Hematopoietic multipotent progenitor cell (in vitro differentiated cells): ENCODE data around the gene KDM7A. TPM values are rescaled to one million over a fixed set of nuclear protein-coding genes. Genes with fewer than 3 reads are reported as not detected.
"Not testable (repeated sequence)": the region's sequence is repeated elsewhere in the genome, so short reads cannot be mapped to it uniquely, and the experiment has no call there.

ENCODE experiments used
- DNase-seq, 3 donors: peaks; one replicate each; pipeline ENCODE4 v3.0.0-alpha.2; 2011 to 2015; ENCODE audit warnings: low read depth in 2 of 3, low spot score in 2 of 3
- total RNA-seq: library from RNA; depleted of rRNA; stranded (reverse); fragments of >200 nt; gene quantifications from one replicate; pipeline ENCODE4 v1.2.3, GENCODE V29; 2012

KDM7A gene
- total RNA-seq, 1 donor, result 3.2 TPM

- DNase-seq, result no peak
These were observed 16.5 kb downstream of the KDM7A start for GRCh38 chr7:140160308-140160707.

DNA sequence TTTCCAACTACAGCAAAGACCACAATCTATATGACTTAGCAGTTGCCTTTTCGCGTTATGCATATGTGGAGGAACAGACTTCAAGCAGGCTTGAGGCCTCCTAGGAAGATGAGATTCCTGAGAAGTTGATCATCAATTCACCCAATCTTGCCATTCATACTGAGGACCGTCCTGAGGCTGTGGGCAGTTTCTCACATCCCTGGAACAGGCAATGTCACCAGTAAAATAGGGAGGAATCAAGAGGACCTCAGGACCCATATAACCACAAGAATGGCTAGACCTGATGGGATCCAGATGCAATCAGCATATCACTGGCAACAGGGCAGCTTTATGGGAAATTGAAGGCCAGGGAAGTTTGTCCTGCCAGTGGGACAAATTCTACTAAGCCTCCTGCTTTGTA is 17.3 kb downstream of the KDM7A start:
- DNase-seq, result no peak

- no peak for DNase-seq
These were observed 20.2 kb downstream of the KDM7A start for GRCh38 chr7:140156460-140157080.

DNA sequence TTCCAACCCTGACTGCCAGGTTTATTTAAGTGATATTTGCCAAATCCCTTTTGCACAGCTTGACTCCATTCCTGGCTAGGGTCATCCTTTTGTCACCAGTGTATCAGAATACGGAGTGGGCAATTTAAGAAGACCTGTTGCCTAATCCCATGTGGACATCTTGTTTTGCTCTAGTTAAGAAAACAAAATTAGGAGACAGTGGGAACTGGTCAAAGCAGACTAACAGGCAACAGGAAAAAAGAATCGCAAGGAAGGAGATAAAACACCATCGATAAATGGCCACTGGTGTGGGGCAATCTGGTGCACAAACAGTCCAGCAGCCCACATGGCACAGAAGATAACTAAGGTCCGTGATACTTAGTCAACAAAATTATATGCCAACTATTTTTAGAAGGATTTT is 21.4 kb downstream of the KDM7A start:
- DNase-seq, result no peak

DNA sequence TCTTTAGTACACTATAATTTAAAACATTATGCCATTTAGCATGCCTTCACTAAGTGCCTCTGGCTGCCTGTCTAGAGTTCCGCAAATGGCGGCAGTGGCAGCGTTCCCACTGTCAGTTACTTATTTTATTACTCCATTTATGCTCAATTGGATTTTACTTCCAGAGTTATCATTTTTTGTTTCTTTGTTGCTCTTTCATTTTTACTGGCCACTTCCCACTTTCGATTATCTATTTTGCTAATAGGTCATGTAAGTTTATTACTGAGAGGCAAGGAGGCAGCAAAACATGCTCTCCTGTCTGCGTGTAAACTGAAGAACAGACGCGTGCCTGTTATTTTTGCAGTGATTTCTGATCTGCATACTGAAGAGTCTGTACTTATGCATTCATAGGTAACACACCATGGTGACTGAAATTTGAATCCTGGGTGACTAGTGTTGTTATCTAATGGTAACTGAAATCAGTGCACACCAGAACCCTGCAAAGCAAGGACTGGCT is 23.1 kb downstream of the KDM7A start:
- DNase-seq, result no peak

GRCh38 chr7:140146574-140146973 is 30.2 kb downstream of the KDM7A start:
- DNase-seq, result no peak

DNA sequence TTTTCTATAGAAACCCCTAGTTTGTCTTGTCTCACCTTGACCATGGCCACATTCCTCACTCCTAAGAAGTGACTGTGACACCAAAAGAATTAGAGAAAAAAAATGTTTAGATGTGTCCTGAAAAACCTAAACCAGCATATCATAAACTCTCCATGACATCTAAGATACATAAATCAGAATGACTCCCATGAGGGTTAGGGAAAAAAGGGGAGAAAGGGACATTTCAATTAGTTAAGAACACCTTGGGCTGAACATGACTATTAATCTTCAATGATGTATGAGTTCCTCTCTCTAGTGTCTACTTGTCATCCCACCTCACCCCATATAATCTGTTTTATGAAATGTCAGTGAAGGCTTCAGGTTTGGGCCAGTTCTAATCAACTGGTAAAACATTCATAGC is 31.1 kb downstream of the KDM7A start:
- DNase-seq, result no peak

DNA sequence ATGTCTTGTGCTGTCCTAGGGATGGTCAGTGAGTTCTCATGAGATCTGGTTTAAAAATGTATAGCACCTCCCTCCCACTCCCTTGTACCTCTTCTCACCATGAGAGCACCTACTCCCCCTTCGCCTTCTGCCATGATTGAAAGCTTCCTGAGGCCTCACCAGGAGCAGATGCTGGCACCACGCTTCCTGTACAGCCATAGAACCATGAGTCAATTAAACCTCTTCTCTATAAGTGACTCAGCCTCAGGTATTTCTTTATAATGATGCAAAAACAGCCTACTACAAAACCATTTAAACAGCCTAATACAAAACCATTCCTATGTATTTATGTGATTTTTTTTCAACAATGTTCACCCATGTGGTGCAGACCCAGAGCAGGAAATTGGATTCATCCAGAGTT is 32.0 kb downstream of the KDM7A start:
- DNase-seq, result no peak

DNA sequence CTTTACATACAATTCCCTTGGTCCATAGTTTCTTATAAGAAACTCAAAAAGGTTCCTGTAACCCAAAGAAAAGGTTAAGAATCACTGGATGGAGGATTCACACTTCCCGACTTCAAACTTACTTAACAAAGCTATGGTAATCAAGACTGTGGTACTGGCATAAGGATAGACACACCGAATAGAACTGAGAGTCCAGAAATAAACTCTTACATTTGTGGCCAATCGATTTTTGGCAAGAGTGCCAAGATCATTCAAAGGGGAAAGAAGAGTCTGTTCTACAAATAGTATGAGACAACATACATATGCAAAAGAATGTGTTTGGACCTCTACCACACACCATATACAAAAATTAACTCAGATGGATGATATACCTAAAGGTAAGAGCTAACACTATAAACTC is 32.8 kb downstream of the KDM7A start:
- DNase-seq, result no peak

DNA sequence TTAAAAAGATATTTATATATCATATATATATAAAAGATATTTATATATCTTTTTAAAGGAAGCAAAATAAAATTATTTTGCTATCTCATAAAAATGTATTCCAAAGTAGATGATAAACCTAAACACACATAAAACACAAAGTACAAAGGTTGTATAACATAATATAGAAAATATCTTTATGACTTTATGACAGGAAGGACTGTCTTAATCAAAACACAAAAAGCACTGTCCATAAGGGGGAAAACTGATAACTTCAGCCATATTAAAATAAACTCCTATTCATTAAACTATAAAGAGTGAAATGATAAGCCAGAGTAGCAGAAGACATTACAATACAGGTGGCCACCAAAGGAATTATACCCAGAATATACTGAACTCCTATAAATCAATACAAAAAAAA is 34.8 kb downstream of the KDM7A start:
- no peak for DNase-seq

- no peak for DNase-seq
These were observed 35.5 kb downstream of the KDM7A start for GRCh38 chr7:140141256-140141655.

DNA sequence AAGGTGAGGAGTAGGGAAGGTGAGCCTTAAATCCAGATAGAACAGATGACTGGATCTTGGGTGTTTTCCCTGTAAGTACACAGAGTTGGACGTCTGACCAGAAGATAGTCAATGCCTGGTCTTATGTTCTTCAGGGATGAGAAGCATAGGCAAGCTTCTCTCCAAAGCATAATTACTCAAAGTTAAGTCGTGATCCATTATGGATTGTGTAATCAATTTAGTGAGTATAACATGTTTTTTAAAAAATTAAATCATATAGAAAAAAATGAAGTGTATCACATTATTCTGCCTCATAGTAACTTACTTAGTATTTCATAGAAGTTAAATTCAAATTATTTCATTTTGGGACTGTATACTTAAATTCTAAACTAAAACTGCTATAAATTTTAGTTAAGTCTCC is 39.7 kb downstream of the KDM7A start:
- DNase-seq, result no peak

- no peak for DNase-seq
These were observed 40.7 kb downstream of the KDM7A start for GRCh38 chr7:140136073-140136472.

GRCh38 chr7:140134039-140134438 is 42.7 kb downstream of the KDM7A start:
- DNase-seq, result no peak

DNA sequence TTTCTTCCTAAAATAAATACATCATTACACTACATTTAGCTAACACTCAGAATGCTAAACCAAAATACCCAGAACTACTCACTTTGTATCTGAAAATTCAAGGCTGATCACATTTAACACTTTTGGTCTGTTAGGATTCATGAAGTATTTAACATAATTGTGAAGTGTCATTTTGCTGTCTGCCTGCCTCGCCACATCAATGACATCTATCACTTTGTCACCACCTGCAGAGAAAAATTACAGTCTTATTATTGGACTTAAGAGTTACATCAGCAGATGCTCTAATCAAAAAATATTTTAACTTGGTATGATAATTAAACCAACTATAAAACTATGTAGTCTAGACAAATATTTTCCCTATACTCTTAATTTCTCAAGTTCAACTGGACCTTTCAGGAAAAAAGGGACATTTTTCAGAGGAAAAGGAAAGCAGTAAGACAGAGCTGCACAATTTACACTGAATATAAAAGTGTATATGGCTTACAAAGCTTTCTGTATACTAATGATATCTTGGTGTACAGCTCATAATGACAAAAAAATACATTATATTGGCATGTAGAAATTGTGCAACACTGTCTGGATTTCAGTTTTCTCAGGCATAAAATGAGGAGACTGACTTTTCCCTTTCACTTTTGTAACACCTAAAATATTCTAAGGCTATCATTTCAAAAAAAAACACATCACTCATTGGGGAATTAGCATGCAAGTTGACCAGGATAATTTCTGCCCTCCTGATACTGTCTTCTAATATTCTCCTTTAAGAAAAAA is 49.2 kb downstream of the KDM7A start:
- DNase-seq, result no peak

DNA sequence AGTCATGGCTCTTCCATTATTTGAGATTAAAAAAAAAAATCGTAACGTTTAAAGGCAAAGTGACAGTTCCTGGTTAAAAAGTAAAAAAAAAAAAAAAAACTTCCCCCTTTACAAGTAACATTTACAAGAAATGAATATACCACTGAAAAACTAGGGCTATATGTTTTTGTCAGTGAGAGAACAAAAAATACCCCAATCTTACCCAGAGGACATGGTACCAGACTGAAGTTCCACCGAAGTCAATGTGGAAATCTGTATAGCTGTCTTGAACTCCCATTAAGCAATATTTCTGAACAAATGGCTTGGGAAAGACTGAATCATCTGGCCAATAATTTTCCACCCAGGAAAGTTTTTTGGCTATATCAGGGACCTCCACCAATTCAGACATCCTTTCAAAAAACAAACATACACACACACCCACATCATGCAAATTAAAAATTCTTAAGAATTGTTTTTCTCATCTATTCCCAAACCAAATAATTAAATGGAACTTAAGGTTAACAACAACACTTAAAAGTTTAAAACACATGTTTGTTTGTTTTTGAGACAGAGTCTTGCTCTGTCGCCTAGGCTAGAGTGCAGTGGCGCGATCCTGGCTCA is 50.2 kb downstream of the KDM7A start:
- no peak for DNase-seq

GRCh38 chr7:140122965-140123364 is 53.8 kb downstream of the KDM7A start:
- no peak for DNase-seq

GRCh38 chr7:140121326-140121725 is 55.5 kb downstream of the KDM7A start:
- no peak for DNase-seq

DNA sequence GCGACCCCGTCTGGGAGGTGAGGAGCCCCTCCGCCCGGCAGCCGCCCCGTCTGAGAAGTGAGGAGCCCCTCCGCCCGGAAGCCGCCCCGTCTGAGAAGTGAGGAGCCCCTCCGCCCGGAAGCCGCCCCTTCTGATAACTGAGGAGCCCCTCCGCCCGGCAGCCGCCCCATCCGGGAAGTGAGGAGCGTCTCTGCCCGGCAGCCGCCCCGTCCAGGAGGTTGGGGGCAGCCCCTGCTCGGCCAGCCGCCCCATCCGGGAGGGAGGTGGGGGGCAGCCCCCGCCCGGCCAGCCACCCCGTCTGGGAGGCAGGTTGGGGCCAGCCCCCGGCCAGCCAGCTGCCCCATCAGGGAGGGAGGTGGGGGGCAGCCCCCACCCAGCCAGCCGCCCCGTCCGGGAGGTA is 62.0 kb downstream of the KDM7A start:
- DNase-seq, result not testable (repeated sequence)

DNA sequence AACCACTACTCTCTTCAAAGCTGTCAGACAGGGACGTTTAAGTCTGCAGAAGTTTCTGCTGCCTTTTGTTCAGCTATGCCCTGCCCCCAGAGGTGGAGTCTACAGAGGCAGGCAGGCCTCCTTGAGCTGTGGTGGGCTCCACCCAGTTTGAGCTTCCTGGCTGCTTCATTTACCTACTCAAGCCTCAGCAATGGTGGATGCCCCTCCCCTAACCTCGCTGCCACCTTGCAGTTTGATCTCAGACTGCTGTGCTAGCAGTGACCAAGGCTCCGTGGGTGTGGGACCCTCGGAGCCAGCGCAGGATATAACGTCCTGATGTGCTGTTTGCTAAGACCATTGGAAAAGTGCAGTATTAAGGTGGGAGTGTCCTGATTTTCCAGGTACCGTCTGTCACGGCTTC is 68.0 kb downstream of the KDM7A start:
- DNase-seq, result not testable (repeated sequence)

GRCh38 chr7:140096459-140096858 is 80.3 kb downstream of the KDM7A start:
- no peak for DNase-seq

- DNase-seq, result no peak
These were observed 83.4 kb downstream of the KDM7A start for GRCh38 chr7:140093375-140093774.
